ENCODE data around the gene TMCO1.
"Not testable (repeated sequence)": the region's sequence is repeated elsewhere in the genome, so short reads cannot be mapped to it uniquely, and the experiment has no call there.

The TMCO1 gene

DNA sequence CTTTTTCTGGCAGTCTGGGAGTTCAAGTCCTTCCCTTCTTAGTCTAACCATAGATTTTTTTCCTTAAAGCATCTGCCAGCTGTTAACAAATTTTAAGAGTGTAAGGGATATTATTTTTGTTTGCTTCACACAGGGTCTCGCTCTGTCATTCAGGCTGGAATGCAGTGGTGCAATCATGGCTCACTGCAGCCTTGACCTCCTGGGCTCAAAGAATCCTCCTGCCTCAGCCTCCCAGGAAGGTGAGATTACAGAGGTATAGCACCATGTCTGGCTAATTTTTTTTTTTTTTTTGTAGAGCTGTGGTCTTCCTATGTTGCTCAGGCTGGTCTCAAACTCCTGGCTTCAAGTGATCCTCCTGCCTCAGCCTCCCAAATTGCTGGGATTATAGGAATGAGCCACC, 23.8 kb downstream of the TMCO1 start:
- DNase-seq, result not testable (repeated sequence)

DNA sequence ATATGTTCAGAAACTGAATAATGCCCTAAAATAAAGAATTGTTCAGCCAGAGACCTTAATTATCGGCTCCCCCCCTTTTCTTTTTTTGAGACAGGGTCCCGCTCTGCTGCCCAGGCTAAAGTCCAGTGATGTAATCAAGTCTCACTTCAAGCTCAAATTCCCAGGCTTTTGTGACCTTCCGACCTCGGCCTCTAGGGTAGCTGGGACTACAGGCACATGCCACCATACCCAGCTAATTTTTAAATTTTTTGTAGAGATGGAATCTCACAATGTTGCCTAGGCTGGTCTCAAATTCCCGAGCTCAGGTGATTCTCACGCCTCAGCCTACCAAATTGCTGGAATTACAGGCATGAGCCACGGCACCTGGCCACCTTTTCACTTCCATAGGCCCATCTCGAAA, 26.5 kb downstream of the TMCO1 start:
- DNase-seq, result no peak

DNA sequence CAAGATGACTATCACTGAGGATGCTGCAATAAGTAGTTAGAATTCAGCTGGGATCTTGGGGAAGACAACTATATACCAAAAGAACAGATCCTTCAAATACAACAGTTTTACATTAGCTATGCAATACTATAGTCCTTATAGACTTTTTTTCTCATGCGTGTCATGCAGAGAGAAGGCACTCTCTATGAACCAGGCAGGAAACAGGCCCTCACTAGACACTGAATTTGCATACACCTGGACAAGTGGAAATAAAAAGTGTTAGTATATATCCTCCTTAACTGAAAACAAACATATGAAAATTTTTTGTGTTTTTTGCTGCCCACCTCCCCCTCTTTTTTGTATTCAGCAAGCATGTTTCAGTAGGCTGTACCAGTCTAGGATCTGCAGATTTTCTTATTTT, 29.9 kb downstream of the TMCO1 start:
- DNase-seq, result no peak

- no peak for DNase-seq
Measured at GRCh38 chr1:165737196-165737595, 31.5 kb downstream of the TMCO1 start.

GRCh38 chr1:165734906-165735305, 33.8 kb downstream of the TMCO1 start:
- DNase-seq, result no peak

- DNase-seq, result no peak
Measured at GRCh38 chr1:165726841-165727240, 41.8 kb downstream of the TMCO1 start.

DNA sequence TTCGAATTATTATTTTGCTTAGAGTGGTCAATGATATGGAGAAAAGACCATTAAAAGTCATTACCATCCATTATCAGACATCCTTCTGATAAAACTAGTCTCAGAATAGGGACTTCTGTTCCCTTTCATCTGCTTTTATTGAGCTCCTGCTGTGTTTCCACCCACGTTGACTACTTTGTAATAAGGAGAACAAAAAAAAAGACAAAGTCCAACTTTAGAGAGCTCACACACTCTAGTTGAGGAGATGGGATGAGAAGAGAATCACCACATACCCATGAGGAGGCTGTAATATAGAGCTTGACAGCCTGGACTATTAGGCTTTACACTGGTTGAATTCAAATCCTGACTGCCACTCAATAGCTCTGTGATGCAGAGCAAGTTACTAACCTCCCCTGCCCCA, 42.5 kb downstream of the TMCO1 start:
- no peak for DNase-seq

- peak in 2 of 5 donors; percentile 12 to 45 for DNase-seq
Measured at GRCh38 chr1:165717918-165718515, 50.7 kb downstream of the TMCO1 start.

GRCh38 chr1:165716265-165717051, 52.2 kb downstream of the TMCO1 start:
- not testable (repeated sequence) for DNase-seq

GRCh38 chr1:165712764-165713163, 55.9 kb downstream of the TMCO1 start:
- no peak for DNase-seq

DNA sequence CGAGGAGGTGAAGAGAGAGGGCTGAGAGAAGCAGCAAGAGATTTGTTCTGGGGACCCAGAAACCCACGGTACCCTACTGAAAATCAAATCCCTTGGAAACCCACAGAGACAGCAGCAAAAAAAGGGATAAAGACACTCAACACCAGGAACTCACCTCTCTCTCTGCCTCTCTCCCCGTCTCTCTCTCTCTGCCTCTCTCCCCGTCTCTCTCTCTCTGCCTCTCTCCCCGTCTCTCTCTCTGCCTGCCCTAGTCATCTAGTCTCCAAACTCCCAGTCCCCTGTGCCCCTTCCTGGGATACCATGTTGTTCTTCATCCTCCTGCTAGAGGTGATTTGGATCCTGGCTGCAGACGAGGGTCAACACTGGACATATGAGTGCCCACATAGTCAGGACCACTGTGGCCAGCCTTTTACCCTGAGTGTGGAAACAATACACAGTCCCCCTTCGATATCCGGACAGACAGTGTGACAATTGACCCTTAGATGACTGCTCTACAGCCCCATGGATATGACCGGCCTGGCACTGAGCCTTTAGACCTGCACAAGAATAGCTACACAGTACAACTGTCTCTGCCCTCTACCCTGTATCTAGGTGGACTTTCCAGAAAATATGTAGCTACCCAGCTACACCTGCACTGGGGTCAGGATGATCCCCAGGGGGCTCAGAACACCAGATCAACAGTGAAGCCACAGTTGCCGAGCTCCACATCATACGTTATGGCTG, 60.5 kb downstream of the TMCO1 start:
- no peak for DNase-seq

- no peak for DNase-seq
Measured at GRCh38 chr1:165703648-165704047, 65.0 kb downstream of the TMCO1 start.

- DNase-seq, result not testable (repeated sequence)
Measured at GRCh38 chr1:165701922-165702321, 66.7 kb downstream of the TMCO1 start.

DNA sequence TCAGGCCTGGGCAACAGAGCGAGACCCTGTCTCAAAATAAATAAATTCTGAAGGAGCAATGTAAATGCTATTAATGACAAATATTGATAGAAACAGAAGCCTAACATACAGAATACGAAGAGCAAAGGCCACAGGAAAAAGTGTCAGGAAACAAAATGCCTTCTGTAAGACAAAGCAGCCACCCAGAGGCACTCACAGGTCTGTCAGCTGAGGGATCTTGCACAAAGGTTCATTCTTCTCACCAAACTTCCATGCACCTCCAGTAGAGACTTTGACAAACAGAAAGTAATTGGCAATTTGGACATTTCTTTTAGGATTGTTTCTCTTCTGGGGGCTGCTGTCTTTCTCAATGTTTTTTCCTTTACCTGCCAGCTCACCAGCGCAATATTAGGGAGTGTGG, 69.1 kb downstream of the TMCO1 start:
- no peak for DNase-seq

GRCh38 chr1:165698761-165699052, 70.0 kb downstream of the TMCO1 start:
- DNase-seq, result no peak

DNA sequence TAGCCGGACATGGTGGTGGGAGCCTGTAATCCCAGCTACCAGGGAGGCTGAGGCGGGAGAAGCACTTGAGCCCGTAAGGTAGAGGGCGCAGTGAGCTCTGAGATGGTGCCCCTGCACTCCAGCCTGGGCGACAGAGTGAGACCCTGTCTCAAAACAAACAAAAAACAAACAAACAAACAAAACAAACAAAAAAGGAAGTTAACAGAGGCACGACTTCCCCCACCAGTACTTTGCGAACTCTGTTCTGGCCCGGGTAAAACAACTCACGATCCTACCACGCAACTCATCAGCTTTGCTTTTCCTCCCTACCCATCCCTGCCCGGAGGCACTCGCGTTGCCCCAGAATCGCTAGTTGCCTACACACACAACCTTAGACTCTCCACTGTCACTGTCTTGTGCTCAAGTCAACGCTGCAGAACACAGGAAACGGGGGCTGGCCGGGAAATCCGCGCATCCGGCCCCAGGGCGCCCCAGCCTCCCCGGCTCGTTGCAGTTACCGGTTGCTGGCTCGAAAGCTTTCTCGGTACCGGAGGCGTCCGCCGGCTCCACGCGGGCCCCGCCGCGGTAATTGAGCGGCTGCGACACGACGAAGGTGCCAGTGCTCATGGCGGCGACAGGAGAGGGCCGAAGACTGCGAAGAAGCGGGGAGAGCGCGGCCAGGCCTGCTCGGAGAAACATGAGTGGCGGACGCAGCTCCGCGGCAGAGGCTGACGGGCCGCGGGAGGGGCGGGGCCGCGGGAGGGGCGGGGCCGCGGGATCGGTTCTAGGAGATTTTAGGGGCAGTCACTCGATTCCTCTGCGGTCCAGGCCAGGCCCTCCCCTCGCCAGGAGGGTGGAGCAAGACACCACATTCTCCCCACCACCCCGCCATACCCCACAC, 70.5 kb downstream of the TMCO1 start, which contains the start of gene ALDH9A1:
Gene ALDH9A1, minus strand, starts transcription at position 682 of the 880 bp plus-strand sequence. Its CDS starts 4 bp downstream, at position 678.
- DNase-seq, result peak; percentile 73 to 91 (median 80)

GRCh38 chr1:165697491-165697880, 71.2 kb downstream of the TMCO1 start:
- no peak for DNase-seq

DNA sequence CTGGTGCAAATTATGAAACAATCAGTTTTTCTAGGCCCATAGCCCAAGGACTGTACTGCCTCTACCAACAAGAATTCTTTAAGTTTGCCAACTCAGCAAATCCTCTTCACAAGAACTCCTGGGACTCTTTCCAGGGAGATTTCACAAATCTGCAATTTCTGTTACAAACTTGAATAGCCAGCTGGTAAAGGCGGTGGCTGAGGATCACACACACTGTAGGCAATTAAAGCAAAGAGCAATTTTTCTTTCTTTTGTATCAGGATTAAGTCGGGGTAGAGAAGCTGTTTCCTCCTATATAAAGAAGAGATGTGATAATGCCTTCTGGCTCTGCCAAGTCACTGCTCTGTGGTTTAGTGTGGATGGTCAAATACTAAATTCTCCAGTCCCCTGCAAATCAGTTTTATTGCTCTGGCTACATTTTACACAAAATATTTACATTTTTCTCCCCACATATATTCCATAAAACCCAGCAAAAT, 72.0 kb downstream of the TMCO1 start:
- DNase-seq, result no peak

DNA sequence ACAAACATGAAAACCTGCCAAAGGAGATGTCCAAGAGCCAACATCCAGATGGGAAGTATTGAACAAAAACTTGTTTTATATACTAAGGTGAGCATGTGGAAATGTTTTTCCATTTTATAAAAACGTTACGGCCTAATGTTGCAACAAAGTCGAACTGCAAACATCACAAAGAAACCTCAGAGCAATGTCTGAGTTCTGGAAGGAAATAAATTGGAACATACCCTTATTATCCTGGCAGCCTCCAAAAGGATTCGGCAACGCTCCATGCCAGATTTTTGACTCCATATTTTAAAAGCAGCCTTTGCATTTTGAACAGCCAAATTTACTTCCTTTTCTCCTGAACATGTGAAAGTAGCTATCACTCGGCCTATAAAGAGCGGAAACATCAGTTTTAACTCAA, 73.6 kb downstream of the TMCO1 start:
- no peak for DNase-seq

DNA sequence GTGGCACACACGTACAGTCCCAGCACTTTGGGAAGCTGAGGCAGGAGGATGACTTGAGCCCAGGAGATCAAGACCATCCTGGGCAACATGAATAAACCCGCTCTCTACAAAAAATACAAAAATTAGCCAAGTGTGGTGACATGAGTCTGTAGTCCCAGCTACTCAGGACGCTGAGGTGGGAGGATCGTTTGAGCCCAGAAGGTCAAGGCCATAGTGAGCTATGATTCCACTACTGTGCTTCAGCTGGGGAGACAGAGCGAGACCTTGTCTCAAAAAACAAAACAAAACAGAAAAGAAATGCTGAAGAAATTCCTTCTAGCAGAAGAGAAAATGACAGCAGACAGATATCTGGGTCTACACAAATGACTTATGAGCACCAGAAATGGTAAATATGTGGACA, 80.6 kb downstream of the TMCO1 start:
- no peak for DNase-seq

- DNase-seq, result peak in 1 of 5 donors; percentile 20
Measured at GRCh38 chr1:165686971-165687433, 81.7 kb downstream of the TMCO1 start.

DNA sequence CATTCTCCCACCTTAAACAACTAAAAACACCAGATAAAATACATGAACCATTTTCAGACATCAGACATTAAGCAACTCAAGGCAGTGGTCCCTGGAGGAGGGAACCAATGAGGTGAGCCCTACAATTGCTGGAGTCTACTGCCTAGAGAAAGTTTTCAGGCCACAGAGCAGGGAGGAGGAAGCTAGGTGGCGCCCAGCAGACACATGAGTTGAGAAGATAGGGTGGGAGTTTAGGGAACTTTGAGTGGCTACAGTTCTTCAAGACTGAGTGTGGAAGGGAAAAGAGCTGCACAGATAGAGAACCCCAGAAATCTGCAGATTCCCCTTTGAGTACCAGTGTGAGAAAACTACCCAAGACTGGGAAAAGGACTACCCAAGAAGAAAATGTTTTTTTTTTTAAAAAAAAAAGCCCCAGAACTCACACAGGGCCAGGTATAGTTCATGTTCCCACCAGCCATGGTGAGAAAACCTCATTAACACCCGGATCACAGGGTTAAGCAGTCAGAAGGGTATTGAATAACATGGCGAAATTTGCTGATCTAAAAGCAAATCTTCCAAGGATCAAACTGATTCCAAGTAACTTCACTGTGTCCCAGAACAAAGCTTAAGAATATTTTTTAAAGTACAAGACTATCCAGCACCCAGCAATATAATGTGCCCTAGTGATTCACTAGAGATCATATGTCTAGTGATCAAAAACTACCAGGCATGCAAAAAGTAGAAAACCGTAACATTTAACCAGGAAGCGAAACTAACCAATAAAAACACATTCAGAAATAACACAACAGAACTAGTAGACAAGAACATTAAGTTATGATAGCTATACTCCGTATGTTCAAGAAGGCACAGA, 82.3 kb downstream of the TMCO1 start:
- peak in 1 of 5 donors; percentile 24 for DNase-seq

Measured in T-helper 1 cell (primary cell).